H4 (cell line): ENCODE data around the gene PSMG2. TPM values are rescaled to one million over a fixed set of nuclear protein-coding genes. Genes with fewer than 3 reads are reported as not detected.
"Not testable (repeated sequence)": the region's sequence is repeated elsewhere in the genome, so short reads cannot be mapped to it uniquely, and the experiment has no call there.

Source experiments
- DNase-seq: peaks from one replicate; pipeline ENCODE4 v3.0.0-alpha.2; 2015; ENCODE audit warnings: low spot score
- total RNA-seq: library from RNA; depleted of rRNA; stranded (reverse); fragments of >200 nt; shearing (Covaris generic); gene quantifications from 2 replicates; pipeline ENCODE4 v1.2.3, GENCODE V29; 2014

Gene PSMG2
- total RNA-seq, 1 experiment from 2014 or later = 142 TPM

DNA sequence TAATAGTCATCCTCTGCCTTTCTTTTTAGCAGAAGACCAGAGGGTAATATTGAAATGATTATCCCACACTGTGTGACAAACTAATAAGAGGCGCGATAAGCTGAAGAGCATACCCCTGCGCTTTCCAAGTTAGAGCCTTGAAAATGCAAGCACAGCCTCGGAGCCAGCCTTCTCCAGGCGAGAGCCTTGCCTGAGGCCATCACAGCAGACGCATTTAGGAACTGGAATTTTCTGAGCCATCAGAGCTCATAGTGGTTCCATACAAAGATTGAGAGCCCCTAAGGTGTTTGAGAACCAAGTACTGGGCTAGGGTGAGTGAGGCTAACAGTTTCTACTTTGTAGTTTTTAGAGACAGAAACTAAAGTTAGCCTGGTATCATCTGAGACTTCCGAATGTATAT, 19.9 kb downstream of the PSMG2 start:
- DNase-seq = no peak

DNA sequence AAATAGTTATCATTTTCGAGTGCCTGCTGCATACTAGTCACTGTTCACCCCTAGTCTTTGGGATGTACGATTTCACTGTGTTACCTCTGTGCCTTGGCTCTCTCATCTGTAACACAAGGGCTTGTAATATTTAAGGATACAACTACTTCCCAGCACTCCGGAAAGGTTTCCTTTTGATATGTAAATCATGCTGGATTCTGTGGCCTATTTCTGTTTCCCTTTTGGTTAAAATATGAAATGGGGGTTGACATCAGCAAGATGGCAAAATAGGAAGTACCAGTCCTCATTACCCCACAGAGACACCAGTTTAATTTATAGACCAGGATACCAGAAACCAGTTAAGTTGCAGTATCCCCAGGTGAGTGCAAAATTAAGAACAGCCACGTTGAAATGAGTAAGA, 23.5 kb downstream of the PSMG2 start:
- no peak for DNase-seq

DNA sequence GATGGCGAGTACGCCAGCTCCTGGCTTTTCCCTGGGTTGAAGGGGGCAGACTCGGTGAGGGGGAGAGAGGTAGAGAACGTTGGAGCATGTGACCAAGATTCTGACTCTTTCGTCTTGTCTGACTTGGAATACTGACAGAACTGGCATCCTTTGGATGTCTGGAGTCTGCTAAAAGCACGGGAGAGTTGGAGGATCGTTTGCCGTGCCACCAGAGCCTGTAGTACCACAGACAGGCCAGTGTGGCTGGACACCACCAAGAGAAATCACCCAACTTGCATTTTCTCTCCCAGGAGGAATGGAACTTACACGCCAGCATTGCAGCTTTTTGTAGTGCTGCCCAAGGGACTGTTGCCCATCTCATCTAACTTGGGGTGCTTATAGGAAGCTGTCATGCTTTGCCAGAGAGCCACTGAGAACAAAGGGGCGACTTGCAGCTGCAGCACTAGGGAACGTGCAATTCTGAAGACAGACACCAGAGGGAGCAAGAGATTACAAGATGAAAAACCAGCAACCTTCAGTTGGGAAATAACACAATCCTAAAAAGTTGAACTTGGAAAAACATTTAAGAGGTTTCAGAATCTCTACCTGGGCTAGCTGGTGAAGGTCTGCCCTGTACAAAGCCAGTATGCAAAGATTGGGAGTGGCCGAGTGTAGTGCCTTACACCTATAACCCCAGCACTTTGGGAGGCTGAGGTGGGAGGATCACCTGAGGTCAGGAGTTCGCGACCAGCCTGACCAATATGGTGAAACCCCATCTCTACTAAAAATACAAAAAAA, 24.1 kb downstream of the PSMG2 start:
- peak; percentile 47 for DNase-seq

DNA sequence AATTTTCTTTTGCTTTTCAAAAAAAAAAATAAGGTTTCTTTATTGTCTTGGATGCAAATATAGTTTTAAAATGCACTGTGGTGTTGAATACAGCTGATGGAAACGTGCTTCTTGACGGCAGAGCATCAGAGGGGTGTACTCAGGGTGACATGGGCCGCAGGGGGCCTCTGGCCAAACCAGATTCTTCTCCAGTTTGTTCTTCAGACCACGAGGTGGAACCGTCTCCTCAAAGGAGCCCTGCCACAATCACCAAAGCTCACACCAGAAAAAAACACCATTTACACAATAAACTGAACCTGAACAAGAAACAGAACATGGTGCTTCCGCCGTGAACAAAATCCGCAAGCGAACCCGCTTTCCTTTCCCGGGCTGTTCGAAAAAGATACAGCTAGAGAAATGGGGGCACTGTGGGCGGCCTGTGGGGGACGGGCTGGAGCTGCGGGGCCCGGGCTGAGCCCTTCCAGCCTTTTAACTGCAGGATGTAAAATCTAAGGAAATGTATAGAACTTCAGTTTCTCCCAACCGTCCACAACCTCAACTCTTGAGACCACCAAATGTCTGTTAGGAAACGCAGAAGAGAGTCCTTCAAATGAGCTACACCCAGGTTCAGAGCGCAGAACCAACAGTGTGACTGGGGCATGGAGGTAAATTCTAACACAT, 34.5 kb downstream of the PSMG2 start:
- no peak for DNase-seq

DNA sequence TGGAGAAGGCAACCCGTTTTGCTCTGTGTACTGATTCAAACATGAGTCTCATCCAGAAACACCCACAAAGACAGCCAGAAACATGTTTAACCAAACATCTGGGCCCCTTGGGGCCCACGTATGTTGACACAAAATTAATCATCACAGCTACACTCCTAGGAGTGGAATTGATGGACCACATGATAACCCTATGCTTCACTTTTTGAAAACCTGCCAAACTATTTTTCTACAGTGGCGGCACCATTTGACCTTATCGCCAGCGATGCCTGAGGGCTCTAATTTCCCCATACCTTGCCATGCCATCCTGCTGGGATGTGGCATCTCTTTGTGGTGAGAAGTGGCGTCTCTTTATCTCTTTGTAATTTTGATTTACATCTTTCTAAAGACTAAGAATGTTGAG, 38.5 kb downstream of the PSMG2 start:
- peak; percentile 58 for DNase-seq

DNA sequence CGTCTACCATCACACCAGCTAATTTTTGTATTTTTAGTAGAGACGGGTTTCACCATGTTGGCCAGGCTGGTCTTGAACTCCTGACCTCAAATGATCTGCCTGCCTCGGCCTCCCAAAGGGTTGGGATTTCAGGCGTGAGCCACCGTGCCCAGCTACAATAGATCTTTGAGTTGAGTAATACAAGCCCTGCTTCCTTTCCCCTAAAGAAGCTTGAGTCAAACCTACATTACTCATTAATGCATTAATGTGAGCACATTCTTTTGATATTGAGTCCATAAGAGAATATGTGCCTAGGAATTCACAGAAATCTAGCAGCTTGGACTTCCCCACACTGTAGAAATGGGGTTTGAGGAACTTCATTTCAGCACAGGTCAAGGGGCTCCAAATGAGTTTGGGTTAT, 39.6 kb downstream of the PSMG2 start:
- no peak for DNase-seq

DNA sequence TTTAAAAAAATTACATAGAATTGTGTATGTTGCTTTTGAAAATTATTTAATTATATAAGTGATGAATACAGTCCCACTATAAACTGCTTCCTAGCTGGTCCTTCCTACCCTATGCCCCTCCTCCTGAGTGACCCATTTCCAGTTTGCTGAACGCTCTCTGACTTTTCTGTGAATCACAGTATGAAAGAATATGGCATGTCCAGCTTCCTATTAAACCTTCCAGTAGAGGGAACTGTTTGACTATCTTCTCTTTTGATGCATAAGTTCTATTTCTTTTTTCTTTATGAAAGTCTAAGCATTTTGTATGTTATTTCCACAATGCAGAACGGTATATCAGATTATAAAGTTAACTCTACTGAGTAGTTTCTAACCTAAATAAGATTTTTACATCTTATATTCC, 41.3 kb downstream of the PSMG2 start:
- peak; percentile 54 for DNase-seq

DNA sequence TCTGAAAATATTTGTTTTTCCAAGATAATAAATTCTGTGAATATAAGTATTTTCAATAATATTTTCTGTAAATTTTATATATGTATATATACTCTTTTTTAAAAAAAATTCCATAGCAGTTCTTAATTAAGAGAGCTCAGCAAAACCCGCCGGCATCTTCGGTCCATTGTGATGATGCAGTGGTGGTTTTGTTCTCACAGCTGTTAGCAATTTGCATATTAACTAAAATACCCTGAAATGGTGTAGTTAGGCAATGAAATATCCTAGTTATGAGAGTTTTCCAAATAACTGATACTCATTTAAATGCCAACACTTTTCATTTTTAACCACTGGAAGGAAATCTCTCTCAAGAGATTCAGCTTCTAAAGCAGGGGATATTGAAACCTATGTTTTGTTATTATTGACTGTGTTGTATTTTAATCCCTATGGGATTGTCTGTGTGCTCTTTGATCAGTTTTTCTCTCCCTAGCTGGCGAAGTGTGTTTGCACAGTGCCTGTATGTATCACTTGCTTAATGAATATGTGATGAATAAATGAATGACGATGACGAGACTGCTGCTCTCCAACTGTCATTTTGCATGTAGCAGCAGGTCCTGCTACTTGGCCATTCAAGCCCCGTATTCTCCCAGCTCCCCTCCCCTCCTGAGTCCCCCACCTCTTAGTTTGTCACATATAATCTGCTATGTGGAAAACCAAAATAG, 42.4 kb downstream of the PSMG2 start:
- no peak for DNase-seq

DNA sequence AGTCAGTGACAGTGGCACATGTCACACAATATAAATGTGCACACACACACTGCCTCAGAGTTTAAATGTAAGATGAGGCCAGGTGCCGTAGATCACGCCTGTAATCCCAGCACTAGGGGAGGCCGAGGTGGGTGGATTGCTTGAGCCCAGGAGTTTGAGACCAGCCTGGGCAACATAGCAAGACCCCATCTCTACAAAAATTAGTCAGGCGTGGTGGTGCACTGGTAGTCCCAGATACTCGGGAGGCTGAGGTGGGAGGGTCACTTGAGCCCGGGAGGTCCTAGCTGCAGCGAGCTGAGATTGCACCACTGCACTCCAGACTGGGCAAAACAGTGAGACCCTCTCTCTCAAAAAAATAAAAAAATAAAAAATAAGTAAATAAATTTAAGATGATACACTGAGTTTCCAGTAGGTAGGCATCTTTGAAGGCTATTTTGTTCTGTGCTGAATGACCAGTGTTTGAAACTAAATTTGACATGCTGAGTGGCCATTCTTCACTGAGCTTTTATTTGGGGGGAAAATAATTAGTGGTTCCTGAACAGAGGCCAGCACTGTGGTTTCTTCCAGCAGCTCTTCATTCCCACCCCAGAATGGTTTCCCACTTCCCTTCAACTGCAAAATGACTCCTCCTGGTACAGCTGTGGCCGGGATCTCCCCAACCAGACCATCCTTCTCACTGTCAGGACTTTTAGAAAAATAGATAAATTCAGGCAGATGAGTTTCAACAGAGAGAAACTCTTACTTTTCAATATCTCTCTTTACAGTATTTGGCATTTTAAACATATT, 44.9 kb downstream of the PSMG2 start:
- no peak for DNase-seq

DNA sequence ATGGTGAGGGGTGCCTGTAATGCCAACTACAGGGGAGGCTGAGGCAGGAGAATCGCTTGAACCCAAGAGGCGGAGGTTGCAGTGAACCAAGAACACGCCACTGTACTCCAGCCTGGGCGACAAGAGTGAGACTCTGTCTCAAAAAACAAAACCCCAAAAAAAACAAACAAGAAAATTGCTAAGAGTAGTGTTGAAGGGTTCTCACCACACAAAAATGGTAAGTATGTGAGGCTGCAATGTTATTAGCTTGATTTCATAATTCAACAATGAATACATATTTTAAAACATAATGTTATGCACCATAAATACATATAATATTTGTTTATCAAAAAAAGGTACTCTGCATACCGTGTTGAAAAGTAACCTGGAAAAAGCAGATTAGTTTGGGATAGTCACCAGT, 45.8 kb downstream of the PSMG2 start:
- DNase-seq = no peak

DNA sequence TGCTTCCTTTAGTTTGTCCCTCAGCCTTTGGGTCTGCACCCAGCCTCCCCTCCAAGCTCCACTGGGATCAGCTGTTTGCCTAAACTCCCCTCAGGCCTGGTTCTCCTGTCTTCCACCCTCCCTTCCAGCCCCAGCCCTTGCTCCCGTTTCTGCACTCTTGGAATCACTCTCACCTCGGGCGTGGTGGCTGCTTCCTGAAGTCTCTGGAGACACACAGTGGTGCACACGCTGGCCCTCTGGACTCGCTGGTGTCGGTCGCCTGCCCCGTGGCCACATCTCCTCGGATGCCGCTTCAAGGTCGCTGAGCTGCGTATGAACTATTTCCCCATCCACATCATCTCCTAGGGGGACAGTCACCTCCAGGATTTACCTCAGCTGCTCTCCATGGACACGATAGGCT, 46.3 kb downstream of the PSMG2 start:
- DNase-seq = no peak

DNA sequence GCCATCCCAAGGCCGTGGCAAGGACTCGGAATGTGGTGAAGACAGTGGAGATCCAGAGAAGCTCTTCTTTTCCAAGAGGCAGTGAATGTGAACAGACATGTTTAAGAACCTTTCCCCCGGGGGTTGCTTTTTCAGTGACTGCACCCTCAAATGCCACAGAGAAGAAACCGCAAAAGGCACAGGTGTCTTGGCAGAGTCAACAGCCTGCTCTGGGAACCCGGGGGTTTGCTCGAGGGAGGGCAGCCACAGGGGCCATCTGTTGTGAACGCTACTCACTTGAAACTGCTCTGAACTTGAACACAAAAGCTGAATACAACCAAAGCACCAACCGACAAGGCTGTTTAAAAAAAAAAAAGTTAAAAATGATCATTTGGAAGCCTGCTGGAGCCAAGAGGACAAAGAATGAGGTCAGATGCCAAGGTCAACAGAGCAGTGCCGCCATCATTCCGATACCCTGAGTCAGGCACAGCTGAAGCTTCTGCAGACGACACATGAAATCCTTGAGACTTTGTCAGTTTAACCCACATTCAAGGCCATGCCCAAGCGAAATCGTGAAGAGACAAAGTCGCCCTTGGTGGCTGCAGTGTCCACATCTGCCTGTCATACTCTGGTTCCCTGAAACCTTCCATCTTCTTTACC, 47.4 kb downstream of the PSMG2 start:
- no peak for DNase-seq

DNA sequence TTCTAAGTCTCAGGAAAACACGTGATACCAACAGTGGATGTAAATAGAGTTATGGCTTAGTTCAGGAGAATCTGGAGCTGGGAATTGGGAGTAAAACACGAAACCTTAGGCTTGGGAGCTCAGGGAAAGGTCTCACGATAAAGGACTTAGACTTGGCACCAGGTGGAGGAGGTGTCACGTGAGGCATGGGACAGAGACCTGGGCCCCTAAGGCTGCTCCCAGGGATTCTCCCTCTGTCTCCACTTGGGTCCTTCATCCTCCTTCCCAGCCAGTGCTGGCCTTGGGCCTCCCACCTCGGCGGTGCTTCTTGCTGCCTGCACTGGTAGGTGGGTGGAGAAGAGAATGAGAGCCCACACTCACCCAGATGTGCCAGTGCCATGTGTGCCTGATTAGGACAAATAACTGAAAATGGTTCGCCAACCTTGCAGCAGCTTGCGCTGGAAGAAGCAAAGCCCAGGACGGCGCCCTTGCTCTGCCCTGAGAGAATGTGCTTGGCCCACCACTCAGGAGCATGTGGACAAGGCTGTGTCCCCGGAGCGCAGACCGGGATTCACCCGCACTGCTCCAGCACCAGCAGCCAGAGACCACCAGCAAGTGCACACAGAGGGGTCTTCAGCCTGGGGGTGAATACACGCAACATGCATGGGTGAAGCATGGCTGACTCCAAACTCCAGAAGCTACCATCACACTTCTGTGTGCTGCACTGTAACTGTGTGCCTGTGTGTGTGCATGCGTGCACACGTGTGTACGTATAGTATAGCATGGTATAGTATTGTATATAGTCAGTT, 48.1 kb downstream of the PSMG2 start:
- no peak for DNase-seq

DNA sequence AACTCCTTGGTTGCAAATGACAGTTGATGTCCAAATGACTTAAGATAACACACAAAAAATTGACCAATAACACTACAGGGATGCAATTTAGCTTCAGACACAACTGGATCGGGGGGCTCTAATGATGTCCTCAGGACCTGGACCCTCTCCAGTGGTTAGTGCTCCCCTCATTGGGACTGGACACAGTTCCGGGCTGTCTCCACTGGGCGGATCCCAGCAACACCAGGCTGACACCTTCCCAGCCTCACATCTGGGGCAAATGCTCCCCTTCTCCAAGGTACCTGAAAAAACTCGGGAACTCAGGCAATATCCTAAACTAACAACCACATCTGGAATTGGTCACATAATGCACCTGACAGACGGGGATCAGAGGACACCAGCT, 48.7 kb downstream of the PSMG2 start:
- no peak for DNase-seq

DNA sequence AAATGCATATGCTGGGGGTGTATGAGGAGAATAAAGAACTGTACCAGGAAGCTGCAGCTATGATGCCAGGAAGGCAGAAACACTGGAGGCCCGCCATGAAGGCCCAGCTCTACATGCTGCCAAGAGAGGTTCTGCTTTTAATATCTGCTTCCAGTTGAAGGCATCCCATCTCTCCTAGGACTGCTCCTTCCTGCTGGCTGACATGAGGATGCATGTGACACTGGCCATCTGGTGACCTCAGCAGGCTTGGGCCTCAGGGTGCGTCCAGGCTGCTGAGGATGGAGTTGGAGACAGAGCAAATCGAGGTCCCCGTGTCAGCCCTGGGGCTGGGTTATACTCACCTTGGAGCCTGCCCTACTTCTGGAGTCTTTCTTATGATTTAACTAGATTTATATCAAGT, 49.0 kb downstream of the PSMG2 start:
- no peak for DNase-seq

DNA sequence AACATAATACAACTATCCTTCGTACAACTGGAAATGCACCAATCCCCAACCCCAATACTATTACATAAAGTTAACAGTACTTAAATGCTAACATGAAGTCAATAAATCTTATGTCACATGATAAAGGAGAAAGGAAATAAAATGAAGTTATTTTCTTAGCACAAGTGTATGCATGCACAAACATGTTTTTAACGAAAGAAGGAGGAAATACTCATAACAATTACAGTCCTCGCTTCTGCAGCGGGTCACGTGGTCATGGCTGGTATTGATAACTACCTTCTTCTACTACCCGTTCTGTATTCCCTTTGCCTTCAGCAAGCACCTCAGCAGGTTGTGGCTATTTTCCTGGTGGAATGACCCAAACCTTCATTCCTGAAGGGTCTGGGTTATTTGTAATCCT, 51.7 kb downstream of the PSMG2 start:
- DNase-seq = no peak

DNA sequence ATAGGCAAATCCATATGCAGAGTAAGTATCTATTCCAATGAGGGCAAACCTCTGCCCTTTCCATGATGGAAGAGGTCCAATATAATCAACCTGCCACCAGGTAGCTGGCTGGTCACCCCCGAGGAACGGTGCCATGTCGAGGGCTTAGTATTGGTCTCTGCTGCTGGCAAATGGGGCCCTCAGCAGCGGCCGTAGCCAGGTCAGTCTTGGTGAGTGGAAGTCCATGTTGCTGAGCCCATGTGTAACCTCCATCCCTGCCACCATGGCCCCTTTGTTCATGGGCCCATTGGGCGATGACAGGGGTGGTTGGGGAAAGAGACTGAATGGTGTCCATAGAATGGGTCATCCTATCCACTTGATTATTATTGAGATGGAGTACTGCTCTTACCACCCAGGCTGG, 52.8 kb downstream of the PSMG2 start:
- not testable (repeated sequence) for DNase-seq

DNA sequence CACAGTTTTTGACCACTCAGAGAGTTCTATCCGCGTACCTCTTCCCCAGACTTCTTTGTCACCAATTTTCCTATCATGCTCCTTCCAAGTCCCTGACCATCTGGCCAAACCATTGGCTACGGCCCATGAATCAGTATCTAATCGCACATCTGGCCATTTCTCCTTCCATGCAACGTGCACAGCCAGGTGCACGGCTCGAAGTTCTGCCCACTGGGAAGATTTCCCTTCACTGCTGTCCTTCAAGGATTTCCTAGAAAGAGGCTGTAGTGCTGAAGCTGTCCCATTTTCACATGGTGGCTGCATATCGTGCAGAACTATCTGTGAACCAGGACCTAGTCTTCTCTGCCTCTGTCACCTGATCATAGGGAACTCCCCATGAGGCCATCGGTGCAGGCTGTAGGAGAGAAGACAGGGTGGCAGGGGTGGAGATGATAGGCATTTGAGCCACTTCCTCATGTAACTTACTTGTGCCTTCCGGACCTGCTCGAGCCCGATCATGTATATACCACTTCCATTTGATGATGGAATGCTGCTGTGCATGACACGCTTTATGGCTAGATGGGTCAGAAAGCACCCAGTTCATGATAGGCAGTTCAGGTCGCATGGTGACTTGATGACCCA, 53.9 kb downstream of the PSMG2 start:
- DNase-seq = not testable (repeated sequence)

DNA sequence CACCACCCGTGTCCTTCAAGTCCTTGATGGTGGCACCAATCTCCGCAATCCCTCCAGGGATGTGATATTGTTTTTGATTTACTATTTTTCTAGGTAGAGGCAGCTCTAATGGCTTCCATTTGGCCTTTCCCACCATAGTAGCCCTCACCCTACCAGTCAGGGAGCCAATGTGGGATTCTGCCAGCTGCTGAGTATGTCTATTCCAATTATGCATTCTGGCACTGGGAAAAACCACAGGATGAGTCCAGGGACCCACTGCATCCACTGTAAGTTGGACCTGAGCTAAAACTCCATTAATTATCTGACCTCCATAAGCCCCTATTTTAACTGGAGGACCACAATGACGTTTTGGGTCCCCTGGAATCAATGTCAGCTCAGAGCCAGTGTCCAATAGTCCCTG, 55.7 kb downstream of the PSMG2 start:
- not testable (repeated sequence) for DNase-seq

DNA sequence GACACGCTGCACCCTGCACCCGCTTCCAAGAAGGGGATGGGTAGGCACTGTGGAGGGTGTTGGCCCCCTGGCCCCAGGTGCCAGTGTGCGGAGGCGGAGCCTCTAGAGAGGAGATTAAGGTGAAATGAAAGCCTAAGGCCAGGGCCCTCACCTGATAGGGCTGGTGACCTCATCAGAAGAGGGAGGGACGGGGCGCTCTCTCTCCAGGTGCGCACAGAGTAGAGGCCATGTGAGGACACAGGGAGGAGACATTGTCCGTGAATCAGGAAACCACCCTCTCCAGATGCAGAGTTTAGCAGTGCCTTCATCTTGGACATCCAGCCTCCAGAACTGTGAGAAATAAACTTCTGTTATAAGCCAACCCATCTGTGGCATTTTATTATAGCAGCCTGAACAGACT, 62.3 kb downstream of the PSMG2 start:
- no peak for DNase-seq
